Activated CD4-positive, alpha-beta T cell treated with anti-CD3 and anti-CD28 coated beads, Interleukin-2, amount 50 U/mL, for 48 hours (primary cell): ENCODE results near the gene SLU7.

Experiments used
- DNase-seq, 2 experiments: peaks; one replicate each; pipeline ENCODE4 v3.0.0-alpha.2; 2020

The SLU7 gene

DNA sequence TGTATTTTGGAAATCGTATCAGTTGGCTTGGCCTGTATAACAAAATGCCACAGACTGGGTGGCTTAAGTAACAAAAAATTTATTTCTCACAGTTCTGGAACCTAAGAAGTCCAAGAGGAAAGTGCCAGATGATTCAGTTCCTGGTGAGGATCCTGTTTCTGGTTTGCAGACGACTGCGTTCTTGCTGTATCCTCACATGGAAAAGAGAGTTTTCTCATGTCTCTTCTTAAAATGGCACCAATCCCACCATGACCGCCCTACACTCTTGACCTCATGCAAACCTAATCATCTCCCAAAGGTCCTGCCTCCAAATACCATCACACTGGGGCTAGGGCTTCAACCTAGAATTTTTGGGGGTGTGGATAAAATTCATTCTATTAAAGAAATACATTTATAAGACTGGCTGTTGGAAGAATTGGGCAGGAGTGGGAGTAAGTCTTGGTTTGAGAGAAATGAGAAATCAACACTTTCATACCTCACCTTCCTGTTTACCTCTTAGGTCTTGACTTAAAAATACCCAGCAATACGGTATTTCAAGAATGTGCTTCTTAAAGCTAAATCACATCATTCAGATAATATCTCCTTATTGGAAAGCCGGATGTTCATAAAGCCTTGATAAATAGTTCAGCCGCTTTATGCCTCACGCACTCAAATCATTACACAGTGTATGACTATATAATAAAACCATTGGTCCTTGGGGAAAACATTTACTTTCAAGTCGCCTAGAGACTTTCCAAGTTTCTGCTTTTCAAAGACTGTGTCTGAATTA is 31.5 kb upstream of the SLU7 start:
- no peak for DNase-seq

DNA sequence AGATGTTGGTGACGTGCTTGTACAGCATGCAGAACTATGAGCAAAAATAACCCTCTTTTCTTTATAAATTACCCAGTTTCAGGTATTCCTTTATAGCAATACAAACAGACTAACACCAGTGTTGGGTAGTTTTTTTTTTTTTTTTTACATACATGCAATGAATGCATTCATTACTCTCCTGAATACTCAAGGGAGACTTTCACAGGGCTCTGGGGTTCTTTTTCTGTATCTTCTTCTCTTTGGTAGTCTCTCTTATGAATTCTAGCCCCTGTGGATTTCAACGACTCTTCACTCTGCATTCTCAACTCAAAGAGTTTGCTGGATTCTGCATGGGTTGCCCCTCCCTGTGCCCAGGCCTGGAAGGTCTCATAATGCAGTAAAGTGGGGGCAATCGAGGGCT is 30.6 kb upstream of the SLU7 start:
- DNase-seq = no peak

DNA sequence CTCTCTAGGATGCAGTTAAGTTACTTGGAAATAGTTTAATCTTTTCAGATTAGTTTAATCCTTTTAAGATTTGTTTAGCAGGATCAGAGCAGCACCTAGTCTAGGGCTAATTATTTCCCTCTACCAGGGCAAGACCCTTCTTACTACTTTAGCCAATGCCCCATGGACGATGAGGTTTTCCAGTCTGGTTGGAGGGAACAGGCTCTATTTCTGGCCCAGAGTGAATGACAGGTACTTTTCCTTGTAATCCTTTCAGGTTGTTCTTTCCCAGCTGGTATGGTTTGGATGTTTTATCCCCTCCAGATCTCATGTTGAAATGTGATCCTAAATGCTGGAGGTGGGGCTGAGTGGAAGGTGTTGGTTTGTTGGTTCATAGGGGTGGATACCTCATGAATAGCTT is 30.0 kb upstream of the SLU7 start:
- DNase-seq = no peak

DNA sequence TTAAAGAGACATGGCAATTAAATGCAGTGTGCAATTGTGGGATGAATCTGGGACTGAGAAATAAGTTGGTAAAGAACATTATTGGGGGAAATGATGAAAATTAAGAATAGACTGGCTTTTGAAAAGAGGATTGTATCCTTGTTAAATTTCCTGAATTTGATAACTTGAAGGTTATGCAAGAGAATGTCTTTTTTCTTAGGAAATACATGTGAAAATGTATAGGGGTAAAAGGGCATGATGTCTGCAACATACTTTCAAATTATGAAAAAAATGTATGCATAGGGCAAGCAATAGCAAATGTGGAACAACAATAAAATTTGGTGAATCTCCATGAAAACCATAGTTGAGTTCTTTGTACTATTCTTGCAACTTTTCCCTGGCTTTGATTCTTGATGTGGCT is 26.9 kb upstream of the SLU7 start:
- no peak for DNase-seq

DNA sequence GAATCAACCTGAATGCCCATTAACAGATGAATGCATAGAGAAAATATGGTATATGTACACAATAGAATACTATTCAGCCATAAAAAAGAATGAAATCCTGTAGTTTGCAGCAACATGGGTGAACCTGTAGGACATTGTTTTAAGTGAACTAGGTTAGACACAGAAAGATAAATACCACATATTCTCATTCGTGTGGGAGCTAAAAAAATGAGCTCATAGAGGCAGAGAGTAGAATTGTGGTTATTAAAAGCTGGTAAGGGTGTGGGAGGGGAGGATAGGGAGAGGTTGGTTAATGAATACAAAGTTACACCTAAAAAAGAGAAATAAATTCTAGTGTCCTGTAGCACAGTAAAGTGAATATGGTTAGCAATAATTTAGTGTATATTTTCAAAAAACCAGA is 26.3 kb upstream of the SLU7 start:
- no peak for DNase-seq

DNA sequence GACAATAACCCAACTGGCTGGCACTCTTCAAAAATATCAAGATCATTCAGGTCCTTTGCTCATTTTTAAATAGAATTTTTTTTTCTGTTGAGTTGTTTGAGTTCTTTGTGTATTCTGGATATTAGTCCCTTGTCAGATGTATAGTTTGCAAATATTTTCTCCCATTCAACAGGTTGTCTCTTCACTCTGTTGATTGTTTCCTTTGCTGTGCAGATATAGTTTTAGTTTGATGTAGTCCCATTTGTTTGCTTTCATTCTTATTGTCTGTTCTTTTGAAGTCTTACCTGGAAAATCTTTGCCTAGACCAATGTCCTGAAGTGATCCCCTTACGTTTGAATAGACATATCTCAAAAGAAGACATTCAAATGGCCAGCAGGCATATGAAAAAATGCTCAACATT is 25.5 kb upstream of the SLU7 start:
- DNase-seq = no peak

DNA sequence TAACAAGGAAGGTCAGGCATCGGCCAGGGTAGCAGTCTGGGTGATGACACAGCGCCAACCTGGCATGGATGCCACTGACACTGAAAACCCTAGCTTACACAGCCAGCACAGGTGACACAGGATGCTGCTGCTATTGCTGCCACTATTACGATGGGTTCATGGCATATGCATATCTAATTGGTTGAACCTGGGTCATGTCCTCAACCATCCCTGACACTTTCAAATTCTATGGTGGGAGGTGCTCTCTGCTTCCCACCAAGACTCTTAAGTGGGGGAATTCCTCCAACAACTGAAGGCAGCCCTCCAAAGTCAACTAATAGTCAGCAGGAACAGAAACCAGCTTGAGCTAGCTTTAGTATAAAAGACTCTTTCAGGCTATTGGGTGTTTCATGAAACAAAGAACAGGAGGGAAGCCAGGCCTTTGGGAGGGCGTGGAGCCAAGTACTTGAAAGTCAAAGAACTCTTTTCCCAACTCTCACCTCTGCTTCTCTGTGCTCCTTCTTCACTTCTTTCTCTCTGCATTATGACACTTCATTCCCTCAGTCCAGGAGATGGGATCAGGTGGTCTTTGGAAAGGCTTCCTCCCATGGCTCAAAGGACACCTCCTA is 24.0 kb upstream of the SLU7 start:
- no peak for DNase-seq

DNA sequence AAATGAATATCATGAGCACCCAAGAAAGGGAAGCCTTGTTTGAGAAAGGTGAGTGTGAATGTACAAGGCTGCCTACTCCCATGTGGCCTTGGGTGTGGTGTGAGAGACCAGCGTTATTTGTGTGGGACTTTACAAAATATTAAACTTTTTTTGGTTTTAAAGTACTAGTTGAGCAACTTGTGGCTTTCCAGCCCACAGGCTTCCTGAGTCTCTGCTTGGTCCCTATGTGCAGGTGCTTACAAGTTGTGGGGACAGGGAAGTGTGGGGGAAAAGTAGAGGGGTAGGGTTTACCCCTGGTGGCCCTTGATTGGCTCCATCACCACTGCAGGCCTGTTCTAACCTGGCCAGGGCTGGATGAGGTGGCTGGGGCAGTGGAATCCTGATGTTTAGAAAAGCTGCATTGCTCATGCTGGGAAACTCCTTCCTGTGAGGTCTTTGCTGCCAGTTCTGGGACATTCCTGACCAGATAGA is 22.5 kb upstream of the SLU7 start:
- DNase-seq = no peak

DNA sequence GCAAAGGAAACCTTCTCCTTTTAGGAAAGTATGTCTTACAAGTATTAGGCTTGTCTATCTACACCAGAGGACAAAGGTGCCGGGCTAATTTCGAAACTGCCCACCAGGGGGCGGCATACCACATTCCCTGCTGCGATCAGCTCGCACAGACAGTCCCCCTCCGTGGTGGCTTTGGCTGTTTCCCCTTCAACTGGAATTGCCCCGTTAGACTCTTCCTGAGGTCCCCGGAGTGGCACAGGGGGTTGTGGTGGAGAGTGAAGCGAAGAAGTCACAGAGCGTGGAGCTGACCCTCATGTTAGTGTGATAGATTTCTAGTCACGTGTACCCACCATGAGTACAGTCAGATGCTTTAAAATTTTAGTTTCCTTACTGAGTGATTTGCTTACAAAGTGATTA is 20.3 kb upstream of the SLU7 start:
- DNase-seq = peak; percentile 95 to 96

DNA sequence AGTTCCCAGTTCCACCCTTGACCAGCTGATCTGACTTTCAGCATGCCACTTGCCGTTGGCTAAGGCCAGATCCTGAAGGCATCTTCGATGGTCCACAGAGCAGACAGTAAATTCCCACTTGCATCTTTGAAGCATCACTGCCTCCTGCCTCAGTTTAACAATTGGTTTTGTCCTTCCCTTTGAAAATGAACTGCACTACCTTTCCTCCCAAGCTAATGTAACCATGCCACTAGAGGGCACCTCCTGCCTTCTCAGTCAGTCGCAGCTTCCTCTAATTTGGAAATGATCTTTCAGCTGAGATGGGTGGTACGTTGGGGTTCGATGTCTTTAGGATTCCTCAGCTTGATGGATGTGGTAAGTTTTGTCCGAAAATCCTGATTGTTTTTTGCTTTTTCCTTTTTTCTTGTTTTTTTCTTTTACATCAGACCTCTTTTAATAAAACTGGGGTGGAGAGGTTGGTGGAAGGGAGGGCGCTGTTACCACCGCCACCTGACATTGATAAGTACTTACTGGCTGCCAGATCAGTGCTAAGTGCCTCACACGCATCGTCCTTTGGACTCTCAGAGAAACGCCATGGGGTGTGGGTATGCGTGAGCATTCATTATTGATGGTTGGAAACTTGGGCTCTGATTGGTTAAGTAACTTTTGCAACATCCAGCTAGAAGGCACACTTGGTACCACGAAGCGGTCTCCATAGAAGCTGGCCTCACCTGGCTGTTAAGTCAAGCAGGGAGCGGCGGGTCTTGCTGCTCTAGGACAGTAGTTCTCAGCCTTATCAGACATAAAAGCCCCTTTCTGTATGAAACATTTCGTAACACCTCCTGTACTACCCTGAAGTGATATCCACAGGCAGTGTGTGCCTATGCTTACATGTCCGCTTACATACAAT is 19.7 kb upstream of the SLU7 start:
- peak; percentile 52 to 65 for DNase-seq

DNA sequence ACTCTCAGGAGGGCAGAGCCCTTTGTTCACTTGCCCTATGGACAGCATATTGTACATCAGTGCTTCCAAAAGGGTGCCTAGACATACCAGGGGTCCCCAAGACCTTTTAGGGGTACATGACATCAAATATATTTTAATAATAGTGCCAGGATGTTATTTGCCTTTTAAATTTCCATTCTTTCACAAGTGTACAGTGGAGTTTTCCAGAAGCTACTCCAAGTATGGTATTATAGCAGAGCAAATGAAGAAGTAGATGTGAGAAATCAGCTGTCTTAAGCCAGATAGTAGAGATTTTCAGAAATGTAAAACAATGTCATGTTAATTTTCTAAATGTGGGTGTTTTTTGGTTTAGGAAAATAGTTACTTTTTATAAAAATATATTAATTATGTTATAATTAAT is 18.4 kb upstream of the SLU7 start:
- no peak for DNase-seq

DNA sequence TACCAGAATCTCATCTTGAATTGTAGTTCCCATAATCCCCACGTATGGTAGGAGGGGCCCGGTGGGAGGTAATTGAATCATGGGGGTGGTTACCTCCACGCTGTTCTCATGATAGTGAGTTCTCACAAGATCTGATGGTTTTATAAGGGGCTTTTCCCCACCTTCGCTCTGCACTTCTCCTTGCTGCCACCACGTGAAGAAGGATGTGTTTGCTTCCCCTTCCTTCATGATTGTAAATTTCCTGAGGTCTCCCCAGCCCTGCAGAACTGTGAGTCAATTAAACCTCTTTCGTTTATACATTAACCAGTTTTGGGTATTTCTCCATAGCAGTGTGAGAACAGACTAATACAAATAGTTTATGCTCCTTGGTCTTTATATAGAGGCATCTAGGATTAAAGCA is 17.8 kb upstream of the SLU7 start:
- DNase-seq = peak in 1 of 2 experiments; percentile 23

DNA sequence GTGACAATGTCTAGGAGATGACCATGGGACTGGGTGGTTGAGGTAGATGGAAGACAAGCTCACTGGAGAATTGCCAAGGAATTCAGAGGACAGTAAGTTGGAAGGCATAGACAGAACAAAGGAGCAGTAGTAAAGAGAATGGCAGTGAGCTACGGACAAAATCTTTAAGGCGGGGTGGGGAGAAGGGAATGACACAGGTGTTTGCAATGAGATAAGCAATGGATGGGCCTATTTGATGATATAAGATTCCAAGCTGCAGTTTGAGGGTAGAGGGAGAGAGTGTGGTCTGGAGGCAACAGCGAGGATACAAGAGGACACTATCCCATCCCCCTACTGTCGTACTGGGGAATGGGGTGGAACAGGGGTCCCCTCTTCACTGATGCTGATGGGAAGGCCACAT is 17.1 kb upstream of the SLU7 start:
- no peak for DNase-seq

DNA sequence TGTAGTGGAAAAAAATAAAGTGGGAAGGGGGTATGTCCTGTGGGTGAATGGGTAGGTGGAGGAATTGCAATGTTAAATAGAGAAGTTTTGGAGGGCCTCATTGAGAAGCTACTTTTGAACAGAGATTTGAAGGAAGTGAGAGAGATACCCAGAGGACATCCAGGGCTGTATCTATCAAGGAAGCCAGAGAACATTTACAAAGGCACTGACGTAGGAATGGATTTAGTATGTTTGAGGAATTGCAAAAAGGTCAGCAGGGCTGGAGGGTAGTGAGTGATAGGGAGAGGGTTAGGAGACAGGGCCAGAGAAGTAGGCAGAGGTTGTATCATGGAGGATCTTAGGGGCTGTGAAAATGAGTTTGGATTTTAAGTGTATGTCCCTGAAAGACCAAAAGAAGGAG is 16.7 kb upstream of the SLU7 start:
- no peak for DNase-seq

DNA sequence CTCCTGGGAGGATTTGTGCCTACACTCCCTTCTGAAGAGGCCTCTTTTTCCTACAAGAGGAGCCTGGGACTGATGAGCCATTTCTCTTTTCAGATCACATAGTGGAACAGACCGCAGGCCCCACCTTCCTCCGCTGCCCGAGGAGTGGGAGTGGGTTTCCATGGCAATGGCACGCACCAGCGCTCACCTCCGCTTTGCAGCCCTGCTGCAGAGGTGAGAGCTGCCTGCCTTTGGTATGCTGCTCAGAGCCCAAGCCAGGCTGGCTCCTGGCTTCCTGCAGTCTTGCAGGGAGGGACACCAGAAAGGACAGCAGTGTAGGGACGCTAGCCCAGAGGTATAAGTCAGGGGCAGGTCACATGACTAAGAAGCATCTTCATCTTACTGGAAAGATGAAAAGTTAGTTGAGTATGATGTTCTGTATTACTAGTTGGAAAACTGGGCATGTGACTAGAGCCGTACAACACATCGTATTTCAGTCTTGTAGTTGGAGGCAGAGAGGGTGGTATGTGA is 15.2 kb upstream of the SLU7 start:
- peak; percentile 46 to 51 for DNase-seq

DNA sequence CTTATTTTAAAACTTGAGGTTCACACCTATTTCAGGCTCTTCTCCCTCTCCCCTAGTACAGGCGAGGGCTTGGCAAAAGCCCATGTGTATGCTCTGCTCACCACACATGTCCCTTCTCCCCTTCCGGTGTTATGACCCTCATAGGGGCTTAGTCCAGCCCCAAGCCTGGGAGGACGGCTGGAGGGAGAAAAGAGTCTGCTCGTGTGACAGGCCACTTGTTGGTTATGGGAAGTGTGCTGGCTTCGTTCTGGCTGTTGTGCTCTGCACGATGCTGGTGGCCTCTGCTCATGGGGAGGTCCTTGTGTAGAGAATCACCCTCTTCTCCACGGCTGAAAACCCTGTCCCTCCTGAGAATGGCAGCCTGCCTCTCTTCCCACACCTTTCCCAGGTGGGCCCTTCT is 13.9 kb upstream of the SLU7 start:
- no peak for DNase-seq

DNA sequence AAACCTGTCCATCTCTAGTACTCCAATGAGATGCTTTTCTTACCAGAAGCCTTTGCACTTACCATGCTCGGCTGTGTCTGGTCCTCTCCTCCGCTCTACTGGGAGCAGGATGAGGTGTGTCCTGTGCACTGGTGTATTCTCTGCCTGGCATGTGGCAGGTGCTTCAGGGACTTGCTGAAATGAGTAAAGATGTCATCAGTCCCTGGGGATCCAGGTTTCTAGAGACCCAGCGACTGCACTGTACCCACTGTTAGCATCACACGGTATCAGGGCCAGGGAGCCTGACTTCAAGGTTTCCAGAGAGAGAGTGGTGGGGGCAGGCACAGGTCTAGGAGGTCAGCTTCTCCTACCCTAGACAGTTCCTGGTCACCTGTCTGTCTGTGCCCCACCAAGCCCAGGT is 13.3 kb upstream of the SLU7 start:
- DNase-seq = no peak

DNA sequence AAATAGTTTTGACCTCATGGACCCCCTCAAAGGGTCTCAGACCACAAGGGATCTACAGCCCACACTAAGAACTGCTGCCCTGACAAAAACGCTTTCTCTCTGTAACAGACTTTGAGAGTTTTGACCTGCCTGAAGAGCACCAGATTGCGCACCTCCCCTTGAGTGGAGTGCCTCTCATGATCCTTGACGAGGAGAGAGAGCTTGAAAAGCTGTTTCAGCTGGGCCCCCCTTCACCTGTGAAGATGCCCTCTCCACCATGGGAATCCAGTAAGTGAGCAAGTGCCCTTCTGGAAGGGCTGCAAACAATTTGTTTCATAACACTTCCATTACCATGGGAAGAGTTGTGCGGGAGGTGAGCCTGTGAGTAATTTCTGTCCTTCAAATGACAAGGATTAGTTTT is 8.7 kb upstream of the SLU7 start:
- DNase-seq = no peak

DNA sequence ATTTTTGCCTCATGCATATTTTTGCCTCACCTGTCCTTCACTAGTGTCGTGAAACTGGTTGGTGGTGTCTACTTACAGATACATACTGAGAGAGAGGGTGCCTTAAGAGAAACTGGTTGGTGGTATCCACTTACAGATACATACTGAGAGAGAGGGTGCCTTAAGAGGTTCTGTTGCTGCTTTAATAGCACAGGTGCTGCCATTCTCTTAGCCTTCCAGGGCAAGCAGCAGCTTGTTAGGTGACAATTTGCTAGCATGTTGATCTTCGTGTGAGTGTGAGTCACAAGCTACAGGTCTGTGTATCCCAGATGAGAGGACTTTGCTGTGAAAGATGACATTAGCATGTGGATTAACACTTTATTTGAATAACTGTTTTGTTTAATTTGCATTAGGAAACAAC is 4.2 kb upstream of the SLU7 start:
- no peak for DNase-seq

DNA sequence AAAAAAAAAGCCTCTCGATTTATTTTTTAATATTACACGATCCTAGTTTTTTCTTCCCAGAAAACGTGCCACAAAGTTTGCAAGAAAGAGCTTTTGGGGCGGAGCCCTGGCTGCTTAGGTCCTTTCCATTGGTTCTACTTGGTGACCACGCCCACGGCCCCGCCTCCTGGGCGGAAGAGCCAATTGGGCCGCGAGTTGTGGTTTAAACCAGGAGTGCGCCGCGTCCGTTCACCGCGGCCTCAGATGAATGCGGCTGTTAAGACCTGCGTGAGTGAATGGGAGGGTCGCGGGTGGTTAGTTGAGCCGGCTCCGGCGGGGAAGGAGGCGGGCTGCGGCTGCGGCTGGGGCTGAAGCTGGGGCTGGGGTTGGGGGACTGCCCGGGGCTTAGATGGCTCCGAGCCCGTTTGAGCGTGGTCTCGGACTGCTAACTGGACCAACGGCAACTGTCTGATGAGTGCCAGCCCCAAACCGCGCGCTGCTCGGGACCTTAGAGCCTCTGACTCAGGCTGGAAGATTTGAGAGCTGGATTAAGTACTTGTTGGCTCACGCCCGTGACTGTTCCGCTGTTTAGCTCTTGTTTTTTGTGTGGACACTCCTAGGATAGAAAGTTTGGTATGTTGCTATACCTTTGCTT is 2.9 kb upstream of the SLU7 start, which contains the start of gene PTTG1:
Gene PTTG1, plus strand, starts transcription at position 231 of the 634 bp plus-strand sequence. CDS start 458 bp downstream, outside the sequence.
- peak; percentile 94 to 96 for DNase-seq

DNA sequence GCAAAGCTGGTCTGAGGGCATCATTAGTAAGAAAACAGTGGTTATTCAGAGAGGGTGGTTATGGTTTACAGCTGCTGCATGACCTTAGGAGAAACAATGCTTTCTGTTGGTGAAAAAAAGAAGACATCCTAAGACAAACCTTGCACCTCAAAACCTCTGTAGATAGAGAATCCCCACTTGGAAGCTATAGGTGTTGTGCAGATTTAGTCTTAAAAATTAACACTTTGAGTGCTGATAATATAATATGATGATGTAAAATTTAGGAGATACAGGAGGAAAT is 1.4 kb upstream of the SLU7 start:
- DNase-seq = no peak

DNA sequence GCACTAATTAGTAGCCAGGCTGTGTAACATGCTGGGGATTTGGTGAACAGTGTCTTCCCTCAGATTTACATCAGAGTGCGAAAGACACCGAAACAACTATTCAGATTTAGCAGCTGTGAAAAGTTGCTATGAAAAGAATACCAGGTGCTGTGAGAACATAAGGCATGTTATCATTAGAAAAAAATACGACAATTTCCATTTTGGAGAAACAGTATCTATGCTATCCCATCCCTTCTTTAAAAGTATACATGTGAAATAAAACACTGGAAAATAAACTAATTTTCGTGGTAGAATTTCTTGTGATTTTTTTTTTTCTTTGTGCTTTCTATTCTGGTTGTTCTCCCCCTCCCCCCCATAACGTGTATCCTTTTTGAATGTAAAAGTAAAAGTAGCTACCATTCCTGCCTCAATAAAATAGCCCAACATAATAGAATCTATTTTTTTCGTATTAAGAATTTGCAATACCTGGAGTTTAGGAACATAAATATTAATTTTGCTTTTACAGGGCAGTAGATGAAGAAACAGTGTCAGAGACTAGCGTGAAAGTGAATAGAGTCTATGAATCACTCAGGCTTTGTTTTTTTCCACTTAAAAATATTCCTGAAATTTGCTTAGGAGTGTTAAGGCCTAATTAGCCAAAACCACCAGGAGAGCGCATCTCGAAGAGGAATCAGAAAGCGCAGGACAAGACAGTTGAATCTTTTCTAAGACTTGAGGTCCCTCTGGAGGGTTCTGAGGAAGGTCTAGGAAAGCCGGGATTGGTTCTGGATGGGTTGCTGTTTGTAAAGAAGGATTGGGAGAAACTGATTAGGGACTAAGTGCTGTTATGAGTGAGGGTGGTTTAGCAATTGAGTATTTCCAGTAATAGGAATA is 813 bp upstream of the SLU7 start:
- no peak for DNase-seq
